Adrenal gland (tissue), 12 donors: ENCODE data around the gene GRID2IP. TPM values are rescaled to one million over a fixed set of nuclear protein-coding genes. Genes with fewer than 3 reads are reported as not detected.

Source experiments
- DNase-seq, 7 donors: peaks; one replicate each; pipeline ENCODE4 v3.0.0-alpha.2; 2019 to 2020
- H3K27ac ChIP-seq, 5 donors: fragments of 200-600 bp; sonication (generic) in 4 of 5; 1 replicate in 3 of 5; 2 replicates in 2 of 5; pipeline versions ENCODE4 v1.5.1 to v1.8.0; 2016 to 2020; ENCODE audit warnings: mild to moderate bottlenecking in 1 of 5
- H3K27me3 ChIP-seq: fragments of 200-600 bp; 2 replicates; pipeline ENCODE4 v1.8.0; 2021
- H3K36me3 ChIP-seq, 2 donors: fragments of 200-600 bp; replicated peaks in 1 of 2; 1 replicate in 1 of 2; 2 replicates in 1 of 2; pipeline versions ENCODE4 v1.5.1 to v1.8.0; 2018 to 2022
- H3K4me1 ChIP-seq, 2 donors: fragments of 200-600 bp; replicated peaks in 1 of 2; 1 replicate in 1 of 2; 2 replicates in 1 of 2; pipeline versions ENCODE4 v1.5.1 to v1.8.0; 2018 to 2021
- H3K4me3 ChIP-seq, 4 donors: fragments of 200-600 bp; sonication (generic) in 3 of 4; one replicate each; pipeline ENCODE4 v1.5.1; 2016 to 2018
- H3K9me3 ChIP-seq, 3 donors: fragments of 200-600 bp; sonication (generic) in 1 of 3; replicated peaks in 1 of 3; 1 replicate in 2 of 3; 2 replicates in 1 of 3; pipeline versions ENCODE4 v1.5.1 to v1.8.0; 2016 to 2021
- POLR2A ChIP-seq, 2 donors: fragments of 450-650 bp; IDR thresholded peaks; one replicate each; pipeline ENCODE4 v1.6.1; 2017; ENCODE audit warnings: antibody characterized with exemption in 2 of 2, mild to moderate bottlenecking in 2 of 2, moderate library complexity in 1 of 2
- WGBS, 4 donors: extraction: QIAGEN DNeasy Blood & Tissue Kit in 2 of 4; methylation state at CpG; one replicate each; pipeline versions ENCODE4 v1.1.5 to v1.1.7; 2013 to 2017; 5-methylcytosine and 5-hydroxymethylcytosine counted together
- intact Hi-C, 2 donors: fragments of 100-400 bp; cut with DNase I; formaldehyde crosslinking; loops; one replicate each; pipeline versions ENCODE4 v1.14.1 to v1.15.0; 2022 to 2023
- polyA plus RNA-seq, 3 donors: library from polyadenylated mRNA; stranded (reverse); fragments of 200-250 nt in 2 of 3; fragments of 350-450 nt in 1 of 3; fragmentation: Illumina TruSeq in 1 of 3; extraction: RNeasy Lipid Tissue Mini Kit (QIAGEN cat#74804) in 1 of 3; gene quantifications; one replicate each; pipeline ENCODE4 v1.2.3, GENCODE V29; 2013 to 2014
- total RNA-seq, 9 donors: library from RNA; depleted of rRNA in 4 of 9; stranded (reverse); fragments of >200 nt in 4 of 9; fragments of 120-200 nt in 1 of 9; fragmentation: NEBNext Ultra II Directional in 1 of 9; extraction: Animal tissue kit (Norgen Biotek cat#: 25700) in 1 of 9; gene quantifications; one replicate each; pipeline versions ENCODE4 v1.1.0 to v1.2.4, GENCODE V29; 2013 to 2023
- TF ChIP-seq, protein P1 (sequence below), 6 experiments: fragments of 450-650 bp in 4 of 6; fragments of 200-600 bp in 2 of 6; sonication (generic) in 1 of 6; IDR thresholded peaks; 1 replicate in 5 of 6; 2 replicates in 1 of 6; pipeline versions ENCODE4 v1.5.1 to v1.8.0; 2016 to 2021; ENCODE audit warnings: antibody characterized with exemption in 6 of 6, mild to moderate bottlenecking in 2 of 6, moderate library complexity in 1 of 6
- donor health status: healthy with polysubstance abuse.
- donor health status: Bipolar disorder and iron deficiency.
- donor health status: DM: yes; HTN: yes; CAD: no.
- donor health status: DM: no; HTN: no; CAD: no.
- donor health status: DM: no; HTN: no; CAD: no.
- donor health status: DM: yes; HTN: yes; CAD: no.

The GRID2IP gene
- total and polyA plus RNA-seq, 12 donors: 0.11 to 1.8 (median 0.91) TPM; not detected in 1

DNA sequence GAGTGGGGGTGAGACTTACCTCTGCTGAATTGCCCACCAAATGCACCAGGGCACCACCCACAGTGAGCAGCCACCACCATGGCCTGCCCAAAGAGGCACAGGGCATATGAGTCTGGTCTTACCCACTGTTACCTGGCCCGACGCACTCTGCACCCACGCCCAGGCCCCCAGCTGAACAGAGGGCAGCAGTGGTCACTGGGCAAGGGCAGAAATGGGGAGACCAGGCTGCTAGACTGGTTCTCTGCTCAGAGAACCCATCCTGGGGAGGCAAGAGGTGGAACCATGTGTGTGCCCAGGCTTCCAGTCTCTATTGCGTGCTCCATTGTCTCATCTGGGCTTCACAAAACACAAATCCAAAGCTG is 64.1 kb downstream of the GRID2IP start:
- no peak for TF ChIP-seq POLR2A (IDR thresholded peaks at IDR 0.05)
- intact Hi-C loops: no loop called here
- H3K4me1 ChIP-seq: peaks cover 0 to 15% of the 10 kb centered on the region in 2 donors
- H3K27me3 ChIP-seq: no peaks in the 10 kb centered on the region
- H3K4me3 ChIP-seq: no peak overlapping the region
- no peak overlapping the region for H3K27ac ChIP-seq
- no peak for DNase-seq
- no peaks in the 10 kb centered on the region for H3K9me3 ChIP-seq
- no peaks in the 10 kb centered on the region for H3K36me3 ChIP-seq
- 89 to 100% (median 94%) methylated on average over 1 to 4 of the region's 4 CpGs for WGBS, 4 donors

DNA sequence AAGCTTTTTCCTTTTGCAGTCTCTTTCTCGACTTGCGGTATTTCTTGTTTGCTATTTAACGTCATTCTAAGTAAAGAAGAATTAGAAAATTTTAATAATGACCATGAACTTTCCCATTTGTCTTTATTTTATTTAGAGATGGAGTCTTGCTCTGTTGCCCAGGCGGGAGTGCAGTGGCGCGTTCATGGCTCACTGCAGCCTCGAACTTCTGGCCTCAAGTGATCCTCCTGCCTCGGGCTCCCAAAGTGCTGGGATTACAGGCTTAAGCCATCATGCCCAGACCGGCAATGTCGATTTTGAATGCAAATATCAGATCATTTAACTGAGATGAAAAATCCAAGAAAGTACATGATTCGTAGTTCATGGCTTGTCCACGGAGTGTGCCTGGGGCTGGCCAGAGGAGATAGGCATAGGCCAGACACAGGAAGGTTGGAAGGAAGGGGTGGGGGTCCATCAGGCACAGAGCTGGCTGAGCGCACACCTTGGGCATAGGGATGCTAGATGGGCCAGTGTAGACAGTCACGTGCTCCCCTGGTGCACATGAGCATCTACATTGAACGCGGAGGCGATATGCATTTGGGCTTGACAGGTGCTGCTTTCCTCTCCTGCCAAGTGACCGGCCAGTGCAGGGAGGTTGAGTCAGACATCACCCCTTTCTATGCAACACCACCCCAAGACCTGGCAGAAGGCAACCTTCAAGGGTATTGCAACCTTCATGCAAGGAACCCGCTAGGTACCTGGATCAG is 64.7 kb downstream of the GRID2IP start:
- intact Hi-C loops: no loop called here
- Histone ChIP-seq H3K36me3 (no peaks in the 10 kb centered on the region), H3K9me3 (no peaks in the 10 kb centered on the region), H3K4me3 (no peak overlapping the region), H3K27me3 (no peaks in the 10 kb centered on the region), H3K27ac (no peak overlapping the region), H3K4me1 (peaks cover 0 to 17% of the 10 kb centered on the region in 2 donors)
- no peak for DNase-seq
- 91 to 93% (median 92%) methylated on average over 17 to 19 of the region's 19 CpGs for WGBS, 4 donors
- TF ChIP-seq, protein P1, sequence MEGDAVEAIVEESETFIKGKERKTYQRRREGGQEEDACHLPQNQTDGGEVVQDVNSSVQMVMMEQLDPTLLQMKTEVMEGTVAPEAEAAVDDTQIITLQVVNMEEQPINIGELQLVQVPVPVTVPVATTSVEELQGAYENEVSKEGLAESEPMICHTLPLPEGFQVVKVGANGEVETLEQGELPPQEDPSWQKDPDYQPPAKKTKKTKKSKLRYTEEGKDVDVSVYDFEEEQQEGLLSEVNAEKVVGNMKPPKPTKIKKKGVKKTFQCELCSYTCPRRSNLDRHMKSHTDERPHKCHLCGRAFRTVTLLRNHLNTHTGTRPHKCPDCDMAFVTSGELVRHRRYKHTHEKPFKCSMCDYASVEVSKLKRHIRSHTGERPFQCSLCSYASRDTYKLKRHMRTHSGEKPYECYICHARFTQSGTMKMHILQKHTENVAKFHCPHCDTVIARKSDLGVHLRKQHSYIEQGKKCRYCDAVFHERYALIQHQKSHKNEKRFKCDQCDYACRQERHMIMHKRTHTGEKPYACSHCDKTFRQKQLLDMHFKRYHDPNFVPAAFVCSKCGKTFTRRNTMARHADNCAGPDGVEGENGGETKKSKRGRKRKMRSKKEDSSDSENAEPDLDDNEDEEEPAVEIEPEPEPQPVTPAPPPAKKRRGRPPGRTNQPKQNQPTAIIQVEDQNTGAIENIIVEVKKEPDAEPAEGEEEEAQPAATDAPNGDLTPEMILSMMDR (IDR thresholded peaks at IDR 0.05): no peak
- no peak for TF ChIP-seq POLR2A (IDR thresholded peaks at IDR 0.05)

DNA sequence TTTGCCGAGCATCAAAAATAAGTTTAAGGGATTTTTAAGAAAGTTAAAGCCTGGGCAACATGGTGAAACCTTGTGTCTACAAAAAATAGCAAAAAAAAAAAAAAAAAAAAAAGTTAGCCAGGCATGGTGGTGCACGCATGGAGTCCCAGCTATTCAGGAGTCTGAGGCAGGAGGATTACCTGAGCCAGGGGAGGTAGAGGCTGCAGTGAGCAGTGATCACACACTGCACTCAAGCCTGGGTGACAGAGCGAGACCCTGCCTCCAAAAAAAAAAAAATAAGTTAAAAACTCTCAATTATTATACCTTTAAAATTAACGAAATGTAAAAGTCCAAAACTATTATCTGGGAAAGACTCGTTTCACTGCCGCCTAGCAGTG is 68.5 kb downstream of the GRID2IP start:
- 20 to 25% (median 22%) methylated on average over 6 of the region's 6 CpGs for WGBS, 4 donors
- DNase-seq: no peak
- Histone ChIP-seq H3K36me3 (peaks cover 0 to 8% of the 10 kb centered on the region in 2 donors), H3K9me3 (no peaks in the 10 kb centered on the region), H3K4me3 (peak overlapping the region in 2 of 4 donors; percentile 78 to 100), H3K4me1 (peaks cover 0 to 47% of the 10 kb centered on the region in 2 donors), H3K27me3 (no peaks in the 10 kb centered on the region), H3K27ac (peak overlapping the region; percentile 81 to 100 (median 96))
- TF ChIP-seq, protein P1 (IDR thresholded peaks at IDR 0.05): no peak
- no peak for TF ChIP-seq POLR2A (IDR thresholded peaks at IDR 0.05)
- intact Hi-C loops: no loop called here

DNA sequence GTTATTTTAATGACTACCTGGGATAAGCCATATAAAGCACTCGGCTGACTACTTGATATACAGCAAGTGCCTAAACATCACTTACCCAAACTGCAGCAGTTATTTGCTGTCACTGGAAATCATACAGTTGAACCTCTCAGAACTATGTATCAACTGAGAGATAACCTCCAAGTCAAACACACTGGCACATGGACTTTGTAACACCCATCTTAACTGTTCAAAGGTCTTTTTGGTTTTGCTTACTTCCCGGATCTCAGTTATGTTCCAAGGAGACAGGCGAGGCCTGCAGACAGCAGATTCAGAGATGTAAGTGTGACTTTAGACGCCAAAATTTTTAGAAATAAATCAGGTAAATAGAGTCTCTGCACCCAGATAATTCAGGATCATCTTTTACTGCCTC is 69.0 kb downstream of the GRID2IP start:
- Histone ChIP-seq H3K4me3 (peak overlapping the region in 1 of 4 donors; percentile 100), H3K9me3 (no peaks in the 10 kb centered on the region), H3K27ac (peak overlapping the region in 2 of 5 donors; percentile 10 to 96), H3K27me3 (no peaks in the 10 kb centered on the region), H3K36me3 (peaks cover 0 to 8% of the 10 kb centered on the region in 2 donors), H3K4me1 (peaks cover 0 to 51% of the 10 kb centered on the region in 2 donors)
- intact Hi-C loops: no loop called here
- WGBS, 4 donors: 55 to 75% (median 59%) methylated on average over 3 to 4 of the region's 4 CpGs
- TF ChIP-seq POLR2A (IDR thresholded peaks at IDR 0.05): no peak
- TF ChIP-seq, protein P1 (IDR thresholded peaks at IDR 0.05): no peak
- DNase-seq: no peak

DNA sequence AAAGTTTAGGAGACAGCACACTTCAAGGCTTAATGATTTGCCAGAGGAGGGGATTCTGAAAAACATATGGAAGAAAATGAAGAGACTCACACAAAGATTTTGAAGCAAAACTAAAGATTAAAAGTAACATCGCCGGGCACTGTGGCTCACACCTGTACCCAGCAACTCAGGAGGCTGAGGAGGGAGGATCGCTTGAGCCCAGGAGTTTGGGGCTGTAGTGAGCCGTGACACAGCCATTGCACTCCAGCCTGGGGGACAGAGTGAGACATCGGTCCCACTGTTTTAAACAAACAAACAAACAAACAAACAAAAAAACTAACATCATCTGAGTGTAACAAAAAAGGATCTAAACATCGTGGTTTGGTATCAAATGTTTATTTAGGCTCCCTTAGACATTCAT is 69.8 kb downstream of the GRID2IP start:
- no peak for TF ChIP-seq POLR2A (IDR thresholded peaks at IDR 0.05)
- TF ChIP-seq, protein P1 (IDR thresholded peaks at IDR 0.05): no peak
- Histone ChIP-seq H3K36me3 (peaks cover 0 to 8% of the 10 kb centered on the region in 2 donors), H3K4me1 (peaks cover 0 to 60% of the 10 kb centered on the region in 2 donors), H3K9me3 (no peaks in the 10 kb centered on the region), H3K27ac (no peak overlapping the region), H3K27me3 (no peaks in the 10 kb centered on the region), H3K4me3 (peak overlapping the region in 1 of 4 donors; percentile 100)
- WGBS, 4 donors: 74 to 85% (median 79%) methylated on average over 6 of the region's 6 CpGs
- no peak for DNase-seq
- intact Hi-C loops: no loop called here
